ENCODE results near the gene MXRA8. TPM values are rescaled to one million over a fixed set of nuclear protein-coding genes. Genes with fewer than 3 reads are reported as not detected.
A peak's percentile ranks its signal among the peaks of the same experiment; 100 is the strongest.

MXRA8 gene
- total and polyA plus RNA-seq, 2 donors (not counting 3 experiments of a cell fraction or from before 2014, with no cell fraction given), result 0.82 to 1.9 TPM

DNA sequence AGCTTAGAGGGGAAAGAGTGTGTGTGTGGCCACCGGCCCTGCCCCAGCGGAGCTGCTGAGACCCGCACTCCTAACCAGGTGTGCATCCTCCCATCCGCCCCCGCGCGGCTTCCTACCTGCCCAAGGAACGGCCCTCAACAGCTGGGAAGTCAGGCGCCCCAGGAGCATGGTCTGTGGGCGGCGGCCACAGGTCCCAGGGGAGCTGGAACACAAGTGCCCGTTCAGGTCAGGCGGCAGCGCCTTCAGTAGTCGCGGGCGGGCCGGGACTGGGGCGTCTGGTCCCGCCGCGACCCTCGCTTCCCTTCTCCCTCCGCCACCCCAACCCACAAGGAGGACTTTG, 16.2 kb upstream of the MXRA8 start:
- Histone ChIP-seq H3K9me3 (replicated peaks; ENCODE audit: control insufficient read depth, insufficient read depth, low read length) (no peaks in the 10 kb centered on the region), H3K27me3 (ENCODE audit: control insufficient read depth in 2 of 2, insufficient read depth in 2 of 2, low read length in 2 of 2) (no peaks in the 10 kb centered on the region), H3K9ac (replicated peaks; ENCODE audit: extremely low read depth, insufficient read depth, low read length) (peak overlapping the region; percentile 95), H3K4me2 (ENCODE audit: insufficient read depth, low read length) (peak overlapping the region; percentile 84), H2AFZ (ENCODE audit: low read depth, low read length) (peak overlapping the region; percentile 62), H3K9me1 (replicated peaks; ENCODE audit: control insufficient read depth, extremely low read depth, insufficient read depth, low read length) (no peaks in the 10 kb centered on the region), H3K36me3 (ENCODE audit: control insufficient read depth in 2 of 2, extremely low read depth in 1 of 2, insufficient read depth in 2 of 2, low read length in 2 of 2) (peaks cover 0 to 3% of the 10 kb centered on the region in 2 experiments), H3K4me3 (replicated peaks in 1 of 3; ENCODE audit: insufficient read depth in 1 of 3, low read depth in 1 of 3, low read length in 3 of 3) (peak overlapping the region; percentile 81 to 88 (median 84)), H3K79me2 (ENCODE audit: control insufficient read depth, insufficient read depth, low read length) (peaks cover 19% of the 10 kb centered on the region), H3K27ac (ENCODE audit: insufficient read depth, low read depth, low read length) (peak overlapping the region; percentile 71), H4K20me1 (replicated peaks; ENCODE audit: control insufficient read depth, extremely low read depth, insufficient read depth, low read length) (no peaks in the 10 kb centered on the region), H3K4me1 (ENCODE audit: control insufficient read depth, extremely low read depth, insufficient read depth, low read length) (peaks cover 13% of the 10 kb centered on the region)
- FAIRE-seq (no peak), DNase-seq (ENCODE audit: low read depth, low spot score) (no peak)
- ChIA-PET POLR2A (interaction anchor here (1.4 kb wide), 1 partner anchor 33 kb away, joined by 4 read pairs; the partner anchor contains the start of gene MRPL20), CTCF (interaction anchor here (0.8 to 1.9 kb wide), 9 partner anchors 12 to 131 kb away, joined by 3 to 9 read pairs (median 3); partner anchors contain the start of gene CCNL2)
- no TSS peak for BruUV-seq (replicated peaks)
- dilution Hi-C loops (cut with MboI; ENCODE audit: extremely low pct_ligation_motif_present, low sequenced_read_pairs), result no loop called here
- no peak for TF ChIP-seq MYC (IDR thresholded peaks at IDR 0.05; ENCODE audit: low read depth, low read length)
- no peak for TF ChIP-seq POLR2AphosphoS5 (IDR thresholded peaks at IDR 0.05; ENCODE audit: insufficient read depth, low read depth, low read length)
- TF ChIP-seq EZH2 (IDR thresholded peaks at IDR 0.05; ENCODE audit: borderline replicate concordance, low read depth, low read length, severe bottlenecking), result no peak
- no peak for TF ChIP-seq CTCF (IDR thresholded peaks at IDR 0.05; ENCODE audit: extremely low read depth in 1 of 2, insufficient read depth in 1 of 2, low read depth in 1 of 2, low read length in 2 of 2)
- TF ChIP-seq, protein P1, sequence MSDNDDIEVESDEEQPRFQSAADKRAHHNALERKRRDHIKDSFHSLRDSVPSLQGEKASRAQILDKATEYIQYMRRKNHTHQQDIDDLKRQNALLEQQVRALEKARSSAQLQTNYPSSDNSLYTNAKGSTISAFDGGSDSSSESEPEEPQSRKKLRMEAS (IDR thresholded peaks at IDR 0.05; ENCODE audit: insufficient read depth, insufficient read length), result no peak
- TF ChIP-seq JUN (IDR thresholded peaks at IDR 0.05; ENCODE audit: borderline replicate concordance, insufficient read depth, insufficient read length, low read depth), result no peak
- no peak for TF ChIP-seq FOS (IDR thresholded peaks at IDR 0.05; ENCODE audit: borderline replicate concordance, insufficient read depth, low read length)
- no peak for TF ChIP-seq POLR2A (IDR thresholded peaks at IDR 0.05; ENCODE audit: low read depth, low read length)
- TF ChIP-seq GATA2 (IDR thresholded peaks at IDR 0.05; ENCODE audit: insufficient read depth, insufficient read length, low read depth, low read length), result no peak
- intact Hi-C loops (cut with micrococcal nuclease), result loop anchor here (2.0 kb wide), 2 partner anchors 50 to 66 kb away; partner anchors contain the start of genes CPTP and INTS11

Data from endothelial cell of umbilical vein (primary cell).